ENCODE data around the gene CHGA. TPM values are rescaled to one million over a fixed set of nuclear protein-coding genes. Genes with fewer than 3 reads are reported as not detected.

Gene CHGA, protein sequence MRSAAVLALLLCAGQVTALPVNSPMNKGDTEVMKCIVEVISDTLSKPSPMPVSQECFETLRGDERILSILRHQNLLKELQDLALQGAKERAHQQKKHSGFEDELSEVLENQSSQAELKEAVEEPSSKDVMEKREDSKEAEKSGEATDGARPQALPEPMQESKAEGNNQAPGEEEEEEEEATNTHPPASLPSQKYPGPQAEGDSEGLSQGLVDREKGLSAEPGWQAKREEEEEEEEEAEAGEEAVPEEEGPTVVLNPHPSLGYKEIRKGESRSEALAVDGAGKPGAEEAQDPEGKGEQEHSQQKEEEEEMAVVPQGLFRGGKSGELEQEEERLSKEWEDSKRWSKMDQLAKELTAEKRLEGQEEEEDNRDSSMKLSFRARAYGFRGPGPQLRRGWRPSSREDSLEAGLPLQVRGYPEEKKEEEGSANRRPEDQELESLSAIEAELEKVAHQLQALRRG
- 1 to 10 TPM in 3 of 4 donors, under 1 TPM in 1; 0.99 to 5.0 (median 4.5) TPM for total RNA-seq
- 10 to 100 TPM; 36.0 to 55.4 (median 37.2) TPM for polyA plus RNA-seq

DNA sequence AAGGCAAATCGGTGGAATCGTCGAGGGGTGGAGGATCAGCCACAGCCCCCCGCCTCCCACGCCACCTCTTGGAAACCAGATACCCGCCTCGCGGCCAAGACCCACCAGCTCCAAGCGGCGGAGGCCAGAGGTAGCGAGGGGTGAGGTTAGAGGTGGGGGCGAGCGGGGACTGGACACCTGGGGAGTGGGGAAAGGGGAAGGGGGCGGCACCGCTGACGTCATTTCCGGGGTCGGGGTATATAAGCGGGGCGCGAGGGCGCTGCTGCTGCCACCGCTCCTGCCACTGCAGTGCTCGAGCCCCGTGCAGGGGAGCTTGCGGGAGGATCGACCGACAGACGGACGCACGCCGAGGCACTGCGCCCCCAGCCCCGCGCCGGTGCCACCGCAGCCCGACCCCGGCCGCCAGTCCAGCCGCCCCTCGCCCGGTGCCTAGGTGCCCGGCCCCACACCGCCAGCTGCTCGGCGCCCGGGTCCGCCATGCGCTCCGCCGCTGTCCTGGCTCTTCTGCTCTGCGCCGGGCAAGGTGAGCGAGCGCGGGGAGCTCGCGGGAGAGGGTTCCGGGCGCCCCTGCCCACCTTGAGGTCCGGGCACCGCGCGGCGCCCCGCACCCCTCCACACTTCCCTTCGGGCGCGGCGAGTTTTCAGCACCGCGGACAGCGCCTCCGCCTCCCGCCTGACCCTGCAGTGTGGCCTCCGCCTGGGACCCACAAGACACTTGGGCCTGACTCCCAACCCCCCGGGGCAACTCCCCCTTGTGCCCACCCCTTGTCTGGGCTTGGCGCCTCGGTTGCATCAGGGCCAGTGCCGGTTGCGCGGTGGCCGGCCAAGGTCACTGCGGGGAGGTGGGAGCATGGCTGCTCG lies at the start of gene CHGA:
TSS of gene CHGA (plus strand) at position 268 of the 861 bp plus-strand sequence. CDS start at position 478, 210 bp downstream.
- peaks cover 0 to 10% (median 8%) of the 10 kb centered on the region in 4 donors for H3K4me1 ChIP-seq
- H3K9me3 ChIP-seq = no peaks in the 10 kb centered on the region
- H3K36me3 ChIP-seq = no peaks in the 10 kb centered on the region
- intact Hi-C loops (cut with DNase I) = no loop called here
- 7 to 16% methylated on average over 86 of the region's 86 CpGs for WGBS, 2 donors
- peaks cover 7 to 22% (median 15%) of the 10 kb centered on the region in 3 donors for H3K27me3 ChIP-seq
- no peak for DNase-seq
- peak within 1 kb of the TSS in 1 of 4 donors; percentile 7 for H3K4me3 ChIP-seq
- no peak within 1 kb of the TSS for H3K27ac ChIP-seq
- TF ChIP-seq, protein P1, sequence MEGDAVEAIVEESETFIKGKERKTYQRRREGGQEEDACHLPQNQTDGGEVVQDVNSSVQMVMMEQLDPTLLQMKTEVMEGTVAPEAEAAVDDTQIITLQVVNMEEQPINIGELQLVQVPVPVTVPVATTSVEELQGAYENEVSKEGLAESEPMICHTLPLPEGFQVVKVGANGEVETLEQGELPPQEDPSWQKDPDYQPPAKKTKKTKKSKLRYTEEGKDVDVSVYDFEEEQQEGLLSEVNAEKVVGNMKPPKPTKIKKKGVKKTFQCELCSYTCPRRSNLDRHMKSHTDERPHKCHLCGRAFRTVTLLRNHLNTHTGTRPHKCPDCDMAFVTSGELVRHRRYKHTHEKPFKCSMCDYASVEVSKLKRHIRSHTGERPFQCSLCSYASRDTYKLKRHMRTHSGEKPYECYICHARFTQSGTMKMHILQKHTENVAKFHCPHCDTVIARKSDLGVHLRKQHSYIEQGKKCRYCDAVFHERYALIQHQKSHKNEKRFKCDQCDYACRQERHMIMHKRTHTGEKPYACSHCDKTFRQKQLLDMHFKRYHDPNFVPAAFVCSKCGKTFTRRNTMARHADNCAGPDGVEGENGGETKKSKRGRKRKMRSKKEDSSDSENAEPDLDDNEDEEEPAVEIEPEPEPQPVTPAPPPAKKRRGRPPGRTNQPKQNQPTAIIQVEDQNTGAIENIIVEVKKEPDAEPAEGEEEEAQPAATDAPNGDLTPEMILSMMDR (IDR thresholded peaks at IDR 0.05) = no peak
- TF ChIP-seq POLR2AphosphoS5 (IDR thresholded peaks at IDR 0.05) (no peak), EP300 (IDR thresholded peaks at IDR 0.05) (no peak), POLR2A (IDR thresholded peaks at IDR 0.05) (no peak)

DNA sequence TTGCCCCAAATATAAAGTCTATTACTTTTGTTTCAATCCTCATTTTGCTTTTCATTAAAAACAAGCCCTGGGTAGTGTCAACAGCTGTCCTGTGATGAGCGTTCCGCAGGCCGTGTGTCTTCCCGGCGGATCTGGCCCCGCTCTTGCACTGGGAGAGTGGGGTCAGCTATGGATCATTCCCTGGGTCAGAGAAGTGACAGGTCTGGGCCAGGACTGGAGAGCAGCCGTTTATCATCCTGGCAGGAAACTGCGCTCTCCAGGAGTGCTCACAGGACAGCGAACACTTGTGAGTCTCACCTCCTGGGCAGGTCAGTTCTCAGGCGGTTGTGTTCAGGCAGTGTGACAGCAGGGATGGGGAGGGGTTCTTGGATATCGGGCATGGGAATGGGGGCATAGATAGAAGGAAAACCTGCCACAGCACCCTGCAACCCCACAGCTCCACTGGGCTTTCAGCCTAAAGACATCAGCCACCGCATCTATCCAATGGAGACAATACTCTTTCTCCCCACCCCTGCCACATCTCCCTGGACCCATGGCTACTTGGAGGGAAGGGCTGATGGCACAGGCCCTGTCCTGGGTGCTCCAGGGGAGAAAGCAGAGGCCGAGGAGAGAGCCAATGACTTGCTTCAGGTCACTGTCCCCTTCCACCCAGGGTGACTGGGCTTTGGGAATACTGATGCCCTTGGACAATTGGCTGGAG lies 47.8 kb upstream of the CHGA start:
- Histone ChIP-seq H3K4me1 (peaks cover 0 to 14% (median 9%) of the 10 kb centered on the region in 4 donors), H3K27ac (no peak overlapping the region), H3K27me3 (no peaks in the 10 kb centered on the region), H3K4me3 (no peak overlapping the region), H3K36me3 (no peaks in the 10 kb centered on the region), H3K9me3 (no peaks in the 10 kb centered on the region)
- WGBS, 2 donors = 54 to 60% methylated on average over 13 of the region's 13 CpGs
- TF ChIP-seq, protein P1 (IDR thresholded peaks at IDR 0.05) = no peak
- no peak for TF ChIP-seq POLR2A (IDR thresholded peaks at IDR 0.05)
- peak in 2 of 4 donors; percentile 70 to 78 for TF ChIP-seq POLR2AphosphoS5 (IDR thresholded peaks at IDR 0.05)
- TF ChIP-seq EP300 (IDR thresholded peaks at IDR 0.05) = no peak
- no peak for DNase-seq
- intact Hi-C loops (cut with DNase I) = no loop called here

DNA sequence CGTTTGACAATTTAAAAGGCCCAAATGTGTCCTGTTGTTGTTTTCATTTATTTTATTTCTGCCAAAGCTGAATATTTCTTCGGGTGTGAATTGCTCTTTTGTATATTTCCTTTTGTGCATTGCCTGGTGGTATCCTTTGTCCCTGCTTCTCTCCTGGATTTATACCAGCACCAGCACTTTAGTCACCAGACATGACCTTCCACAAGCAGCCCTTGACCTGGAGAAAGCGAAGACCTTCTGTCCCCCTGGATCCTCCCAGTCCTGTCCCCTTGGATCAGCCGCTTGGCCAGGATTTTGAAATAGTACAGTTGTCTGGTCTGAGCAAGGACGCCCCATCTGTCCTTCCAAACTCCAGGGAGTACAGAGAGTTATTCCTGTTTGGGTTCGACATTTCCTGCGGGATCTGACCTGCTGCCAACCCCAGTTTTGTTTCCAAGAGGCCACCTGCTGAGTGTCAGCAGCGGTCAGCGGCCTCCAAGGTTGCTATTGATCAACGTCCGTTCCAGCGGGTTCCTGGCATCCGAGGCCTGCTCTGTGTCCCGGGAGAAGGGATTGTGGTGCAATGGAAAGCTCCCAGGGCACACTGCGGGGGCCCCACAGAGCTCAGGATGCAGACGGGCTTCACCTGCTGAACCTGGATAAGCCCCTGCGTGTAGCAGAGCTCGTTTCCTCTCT lies 45.1 kb upstream of the CHGA start:
- Histone ChIP-seq H3K9me3 (no peaks in the 10 kb centered on the region), H3K27ac (peak overlapping the region in 1 of 4 donors; percentile 13), H3K36me3 (no peaks in the 10 kb centered on the region), H3K4me1 (peaks cover 0 to 14% (median 9%) of the 10 kb centered on the region in 4 donors), H3K4me3 (no peak overlapping the region), H3K27me3 (no peaks in the 10 kb centered on the region)
- 49 to 50% methylated on average over 18 of the region's 18 CpGs for WGBS, 2 donors
- intact Hi-C loops (cut with DNase I) = no loop called here
- TF ChIP-seq POLR2AphosphoS5 (IDR thresholded peaks at IDR 0.05) = peak in 3 of 4 donors; percentile 7 to 85 (median 67)
- TF ChIP-seq, protein P1 (IDR thresholded peaks at IDR 0.05) = no peak
- no peak for TF ChIP-seq POLR2A (IDR thresholded peaks at IDR 0.05)
- peak in 1 of 4 donors; percentile 57 for TF ChIP-seq EP300 (IDR thresholded peaks at IDR 0.05)
- DNase-seq = peak; percentile 84

DNA sequence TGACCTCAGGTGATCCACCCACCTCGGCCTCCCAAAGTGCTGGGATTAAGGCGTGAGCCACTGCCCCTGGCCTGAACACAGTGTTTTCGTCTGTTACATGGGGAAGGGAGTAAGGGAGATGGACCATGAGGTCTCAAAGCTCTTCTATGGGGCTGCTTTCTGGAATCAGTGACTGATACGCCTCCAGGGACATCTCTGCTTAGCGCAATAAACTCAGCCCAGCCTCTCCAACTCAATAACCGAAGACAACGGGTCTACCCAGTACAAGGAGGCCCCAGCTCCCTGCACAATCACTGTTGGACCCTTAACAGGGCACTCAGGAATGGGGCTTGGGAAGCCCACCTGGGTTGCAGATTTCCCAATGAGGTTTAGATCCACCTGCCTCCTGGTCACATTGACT lies 42.6 kb upstream of the CHGA start:
- Histone ChIP-seq H3K9me3 (no peaks in the 10 kb centered on the region), H3K36me3 (no peaks in the 10 kb centered on the region), H3K4me3 (no peak overlapping the region), H3K27ac (no peak overlapping the region), H3K4me1 (peaks cover 0 to 14% (median 9%) of the 10 kb centered on the region in 4 donors), H3K27me3 (no peaks in the 10 kb centered on the region)
- intact Hi-C loops (cut with DNase I) = no loop called here
- 78 to 87% methylated on average over 7 of the region's 7 CpGs for WGBS, 2 donors
- DNase-seq = no peak
- TF ChIP-seq, protein P1 (IDR thresholded peaks at IDR 0.05) = no peak
- TF ChIP-seq EP300 (IDR thresholded peaks at IDR 0.05) (no peak), POLR2AphosphoS5 (IDR thresholded peaks at IDR 0.05) (no peak), POLR2A (IDR thresholded peaks at IDR 0.05) (no peak)
